Gastrocnemius medialis (tissue), 4 donors: ENCODE results near the gene CYTH3.

Source experiments
- CTCF ChIP-seq, 5 experiments: fragments of 450-650 bp in 3 of 5; fragments of 200-600 bp in 2 of 5; sonication (generic) in 2 of 5; IDR thresholded peaks in 4 of 5; conservative IDR thresholded peaks in 1 of 5; 1 replicate in 4 of 5; 2 replicates in 1 of 5; pipeline ENCODE4 v1.5.1; 2016 to 2019; ENCODE audit warnings: antibody characterized with exemption in 5 of 5, mild to moderate bottlenecking in 3 of 5, moderate library complexity in 3 of 5
- POLR2A ChIP-seq, 2 donors: fragments of 450-650 bp; IDR thresholded peaks; one replicate each; pipeline ENCODE4 v1.6.1; 2017; ENCODE audit warnings: antibody characterized with exemption in 2 of 2, mild to moderate bottlenecking in 2 of 2, moderate library complexity in 2 of 2

- TF ChIP-seq CTCF (IDR thresholded peaks at IDR 0.05 in 4 of 5, conservative IDR thresholded peaks at IDR 0.05 in 1 of 5) (peak in 1 of 5 experiments; percentile 33), POLR2A (IDR thresholded peaks at IDR 0.05) (peak; percentile 90 to 93)
Observed at GRCh38 chr7:6272481-6273323, at the start of gene CYTH3.
